Urothelium cell line (cell line): ENCODE data around the gene ARHGAP26.
A peak's percentile ranks its signal among the peaks of the same experiment; 100 is the strongest.

Experiments used
- DNase-seq: peaks from one replicate; pipeline ENCODE4 v3.0.0; 2011; ENCODE audit warnings: low spot score, mixed read lengths
- FAIRE-seq: peaks from 2 replicates; lab custom pipeline; 2011; peaks lifted over from hg19 to GRCh38; lab: Jason Lieb, UNC

Gene ARHGAP26

GRCh38 chr5:143168171-143168741 lies 398.1 kb downstream of the ARHGAP26 start:
- DNase-seq, result no peak
- no peak for FAIRE-seq

GRCh38 chr5:143168921-143169810 lies 399.0 kb downstream of the ARHGAP26 start:
- FAIRE-seq, result no peak
- no peak for DNase-seq

GRCh38 chr5:143170104-143170503 lies 399.9 kb downstream of the ARHGAP26 start:
- FAIRE-seq, result no peak
- DNase-seq, result no peak

- no peak for FAIRE-seq
Observed at GRCh38 chr5:143170977-143171376, 400.8 kb downstream of the ARHGAP26 start.

GRCh38 chr5:143172739-143173138 lies 402.6 kb downstream of the ARHGAP26 start:
- DNase-seq (no peak), FAIRE-seq (no peak)

More at GRCh38 chr5:143170977-143171376, 400.8 kb downstream of the ARHGAP26 start:
- DNase-seq, result no peak

- DNase-seq (no peak), FAIRE-seq (no peak)
Observed at GRCh38 chr5:143173139-143173889, 403.1 kb downstream of the ARHGAP26 start.

- FAIRE-seq, result no peak
- DNase-seq, result no peak
Observed at GRCh38 chr5:143174714-143175398, 404.7 kb downstream of the ARHGAP26 start.

GRCh38 chr5:143176048-143176447 lies 405.9 kb downstream of the ARHGAP26 start:
- no peak for FAIRE-seq
- no peak for DNase-seq

- DNase-seq, result peak; percentile 76
- no peak for FAIRE-seq
Observed at GRCh38 chr5:143177263-143177983, 407.2 kb downstream of the ARHGAP26 start.

GRCh38 chr5:143179126-143179740 lies 409.1 kb downstream of the ARHGAP26 start:
- no peak for FAIRE-seq
- DNase-seq, result no peak

GRCh38 chr5:143180751-143181150 lies 410.6 kb downstream of the ARHGAP26 start:
- no peak for FAIRE-seq

GRCh38 chr5:143181173-143181572 lies 411.0 kb downstream of the ARHGAP26 start:
- no peak for FAIRE-seq
- DNase-seq, result no peak

More at GRCh38 chr5:143180751-143181150, 410.6 kb downstream of the ARHGAP26 start:
- DNase-seq, result no peak

- DNase-seq (no peak), FAIRE-seq (no peak)
Observed at GRCh38 chr5:143182106-143182505, 411.9 kb downstream of the ARHGAP26 start.

- FAIRE-seq, result no peak
- DNase-seq, result no peak
Observed at GRCh38 chr5:143182901-143183820, 413.0 kb downstream of the ARHGAP26 start.

GRCh38 chr5:143183989-143184388 lies 413.8 kb downstream of the ARHGAP26 start:
- DNase-seq (no peak), FAIRE-seq (no peak)

- FAIRE-seq, result no peak
- no peak for DNase-seq
Observed at GRCh38 chr5:143186623-143187022, 416.4 kb downstream of the ARHGAP26 start.

GRCh38 chr5:143187495-143187894 lies 417.3 kb downstream of the ARHGAP26 start:
- DNase-seq (no peak), FAIRE-seq (no peak)

GRCh38 chr5:143188083-143188482 lies 417.9 kb downstream of the ARHGAP26 start:
- FAIRE-seq (no peak), DNase-seq (no peak)

- FAIRE-seq, result no peak
- no peak for DNase-seq
Observed at GRCh38 chr5:143188692-143189091, 418.5 kb downstream of the ARHGAP26 start.
